ENCODE data around the gene NELL1. TPM values are rescaled to one million over a fixed set of nuclear protein-coding genes. Genes with fewer than 3 reads are reported as not detected.
"Not testable (repeated sequence)": the region's sequence is repeated elsewhere in the genome, so short reads cannot be mapped to it uniquely, and the experiment has no call there.

NELL1 gene
- polyA plus RNA-seq, 2 donors: 0.04 to 0.08 TPM

- no peak overlapping the region for H3K27ac ChIP-seq (ENCODE audit: low read depth in 2 of 2, low read length in 1 of 2)
- no peaks in the 10 kb centered on the region for H3K9me3 ChIP-seq (ENCODE audit: control insufficient read depth in 2 of 2, insufficient read depth in 1 of 2, low read depth in 1 of 2, low read length in 1 of 2)
- no peaks in the 10 kb centered on the region for H3K27me3 ChIP-seq (ENCODE audit: control insufficient read depth in 1 of 2, insufficient read depth in 2 of 2, low read length in 2 of 2)
- no peaks in the 10 kb centered on the region for H3K36me3 ChIP-seq (ENCODE audit: control insufficient read depth in 2 of 2, insufficient read depth in 2 of 2, low read length in 1 of 2)
- H3K4me1 ChIP-seq (ENCODE audit: control insufficient read depth in 2 of 2, insufficient read depth in 2 of 2, low read length in 1 of 2): no peaks in the 10 kb centered on the region
- WGBS, 2 donors: 16 to 39% methylated on average over 1 of the region's 1 CpG
- no peak overlapping the region for H3K4me3 ChIP-seq (ENCODE audit: low read depth in 1 of 2, low read length in 2 of 2)
These were observed 171.0 kb downstream of the NELL1 start for GRCh38 chr11:20840341-20840740.

- H3K27ac ChIP-seq (ENCODE audit: low read depth in 2 of 2, low read length in 1 of 2): no peak overlapping the region
- H3K4me3 ChIP-seq (ENCODE audit: low read depth in 1 of 2, low read length in 2 of 2): no peak overlapping the region
- H3K9me3 ChIP-seq (ENCODE audit: control insufficient read depth in 2 of 2, insufficient read depth in 1 of 2, low read depth in 1 of 2, low read length in 1 of 2): no peaks in the 10 kb centered on the region
- no peaks in the 10 kb centered on the region for H3K27me3 ChIP-seq (ENCODE audit: control insufficient read depth in 1 of 2, insufficient read depth in 2 of 2, low read length in 2 of 2)
- H3K36me3 ChIP-seq (ENCODE audit: control insufficient read depth in 2 of 2, insufficient read depth in 2 of 2, low read length in 1 of 2): no peaks in the 10 kb centered on the region
- WGBS, 2 donors: 83 to 86% methylated on average over 2 of the region's 2 CpGs
- no peaks in the 10 kb centered on the region for H3K4me1 ChIP-seq (ENCODE audit: control insufficient read depth in 2 of 2, insufficient read depth in 2 of 2, low read length in 1 of 2)
These were observed 174.8 kb downstream of the NELL1 start for GRCh38 chr11:20844216-20844615.

GRCh38 chr11:20844630-20845029 lies 175.2 kb downstream of the NELL1 start:
- H3K27me3 ChIP-seq (ENCODE audit: control insufficient read depth in 1 of 2, insufficient read depth in 2 of 2, low read length in 2 of 2): no peaks in the 10 kb centered on the region

GRCh38 chr11:20854215-20854955 lies 185.0 kb downstream of the NELL1 start:
- no peak overlapping the region for H3K27ac ChIP-seq (ENCODE audit: low read depth in 2 of 2, low read length in 1 of 2)
- WGBS, 2 donors: 45 to 60% methylated on average over 1 of the region's 1 CpG

More at GRCh38 chr11:20844630-20845029, 175.2 kb downstream of the NELL1 start:
- H3K9me3 ChIP-seq (ENCODE audit: control insufficient read depth in 2 of 2, insufficient read depth in 1 of 2, low read depth in 1 of 2, low read length in 1 of 2): no peaks in the 10 kb centered on the region
- no peaks in the 10 kb centered on the region for H3K4me1 ChIP-seq (ENCODE audit: control insufficient read depth in 2 of 2, insufficient read depth in 2 of 2, low read length in 1 of 2)
- WGBS, 2 donors: 68 to 71% methylated on average over 2 of the region's 2 CpGs
- no peaks in the 10 kb centered on the region for H3K36me3 ChIP-seq (ENCODE audit: control insufficient read depth in 2 of 2, insufficient read depth in 2 of 2, low read length in 1 of 2)
- no peak overlapping the region for H3K4me3 ChIP-seq (ENCODE audit: low read depth in 1 of 2, low read length in 2 of 2)
- H3K27ac ChIP-seq (ENCODE audit: low read depth in 2 of 2, low read length in 1 of 2): no peak overlapping the region

GRCh38 chr11:20861322-20861721 lies 191.9 kb downstream of the NELL1 start:
- peaks cover 0 to 2% of the 10 kb centered on the region in 2 donors for H3K9me3 ChIP-seq (ENCODE audit: control insufficient read depth in 2 of 2, insufficient read depth in 1 of 2, low read depth in 1 of 2, low read length in 1 of 2)
- H3K36me3 ChIP-seq (ENCODE audit: control insufficient read depth in 2 of 2, insufficient read depth in 2 of 2, low read length in 1 of 2): no peaks in the 10 kb centered on the region
- no peaks in the 10 kb centered on the region for H3K4me1 ChIP-seq (ENCODE audit: control insufficient read depth in 2 of 2, insufficient read depth in 2 of 2, low read length in 1 of 2)
- H3K4me3 ChIP-seq (ENCODE audit: low read depth in 1 of 2, low read length in 2 of 2): no peak overlapping the region
- WGBS, 2 donors: 77 to 84% methylated on average over 2 of the region's 2 CpGs
- H3K27me3 ChIP-seq (ENCODE audit: control insufficient read depth in 1 of 2, insufficient read depth in 2 of 2, low read length in 2 of 2): no peaks in the 10 kb centered on the region
- no peak overlapping the region for H3K27ac ChIP-seq (ENCODE audit: low read depth in 2 of 2, low read length in 1 of 2)

More at GRCh38 chr11:20854215-20854955, 185.0 kb downstream of the NELL1 start:
- Histone ChIP-seq H3K4me3 (ENCODE audit: low read depth in 1 of 2, low read length in 2 of 2) (no peak overlapping the region), H3K27me3 (ENCODE audit: control insufficient read depth in 1 of 2, insufficient read depth in 2 of 2, low read length in 2 of 2) (no peaks in the 10 kb centered on the region), H3K9me3 (ENCODE audit: control insufficient read depth in 2 of 2, insufficient read depth in 1 of 2, low read depth in 1 of 2, low read length in 1 of 2) (peaks cover 0 to 2% of the 10 kb centered on the region in 2 donors), H3K36me3 (ENCODE audit: control insufficient read depth in 2 of 2, insufficient read depth in 2 of 2, low read length in 1 of 2) (no peaks in the 10 kb centered on the region), H3K4me1 (ENCODE audit: control insufficient read depth in 2 of 2, insufficient read depth in 2 of 2, low read length in 1 of 2) (no peaks in the 10 kb centered on the region)

- H3K4me3 ChIP-seq (ENCODE audit: low read depth in 1 of 2, low read length in 2 of 2); H3K4me1 ChIP-seq (ENCODE audit: control insufficient read depth in 2 of 2, insufficient read depth in 2 of 2, low read length in 1 of 2); H3K36me3 ChIP-seq (ENCODE audit: control insufficient read depth in 2 of 2, insufficient read depth in 2 of 2, low read length in 1 of 2); H3K9me3 ChIP-seq (ENCODE audit: control insufficient read depth in 2 of 2, insufficient read depth in 1 of 2, low read depth in 1 of 2, low read length in 1 of 2); H3K27me3 ChIP-seq (ENCODE audit: control insufficient read depth in 1 of 2, insufficient read depth in 2 of 2, low read length in 2 of 2); H3K27ac ChIP-seq (ENCODE audit: low read depth in 2 of 2, low read length in 1 of 2): not testable (repeated sequence)
- WGBS, 2 donors: 65 to 75% methylated on average over 6 of the region's 6 CpGs
These were observed 192.9 kb downstream of the NELL1 start for GRCh38 chr11:20862263-20862662.

- Histone ChIP-seq H3K4me3 (ENCODE audit: low read depth in 1 of 2, low read length in 2 of 2) (no peak overlapping the region), H3K9me3 (ENCODE audit: control insufficient read depth in 2 of 2, insufficient read depth in 1 of 2, low read depth in 1 of 2, low read length in 1 of 2) (no peaks in the 10 kb centered on the region), H3K27me3 (ENCODE audit: control insufficient read depth in 1 of 2, insufficient read depth in 2 of 2, low read length in 2 of 2) (no peaks in the 10 kb centered on the region), H3K4me1 (ENCODE audit: control insufficient read depth in 2 of 2, insufficient read depth in 2 of 2, low read length in 1 of 2) (no peaks in the 10 kb centered on the region), H3K36me3 (ENCODE audit: control insufficient read depth in 2 of 2, insufficient read depth in 2 of 2, low read length in 1 of 2) (no peaks in the 10 kb centered on the region), H3K27ac (ENCODE audit: low read depth in 2 of 2, low read length in 1 of 2) (no peak overlapping the region)
These were observed 195.2 kb downstream of the NELL1 start for GRCh38 chr11:20864628-20865027.

- 73 to 74% methylated on average over 4 of the region's 4 CpGs for WGBS, 2 donors
- H3K36me3 ChIP-seq (ENCODE audit: control insufficient read depth in 2 of 2, insufficient read depth in 2 of 2, low read length in 1 of 2): no peaks in the 10 kb centered on the region
- no peak overlapping the region for H3K27ac ChIP-seq (ENCODE audit: low read depth in 2 of 2, low read length in 1 of 2)
- no peak overlapping the region for H3K4me3 ChIP-seq (ENCODE audit: low read depth in 1 of 2, low read length in 2 of 2)
- no peaks in the 10 kb centered on the region for H3K27me3 ChIP-seq (ENCODE audit: control insufficient read depth in 1 of 2, insufficient read depth in 2 of 2, low read length in 2 of 2)
- H3K4me1 ChIP-seq (ENCODE audit: control insufficient read depth in 2 of 2, insufficient read depth in 2 of 2, low read length in 1 of 2): no peaks in the 10 kb centered on the region
- no peaks in the 10 kb centered on the region for H3K9me3 ChIP-seq (ENCODE audit: control insufficient read depth in 2 of 2, insufficient read depth in 1 of 2, low read depth in 1 of 2, low read length in 1 of 2)
These were observed 195.8 kb downstream of the NELL1 start for GRCh38 chr11:20865161-20865560.

GRCh38 chr11:20869123-20869522 lies 199.7 kb downstream of the NELL1 start:
- H3K27ac ChIP-seq (ENCODE audit: low read depth in 2 of 2, low read length in 1 of 2): no peak overlapping the region
- H3K27me3 ChIP-seq (ENCODE audit: control insufficient read depth in 1 of 2, insufficient read depth in 2 of 2, low read length in 2 of 2): no peaks in the 10 kb centered on the region
- no peaks in the 10 kb centered on the region for H3K36me3 ChIP-seq (ENCODE audit: control insufficient read depth in 2 of 2, insufficient read depth in 2 of 2, low read length in 1 of 2)
- H3K9me3 ChIP-seq (ENCODE audit: control insufficient read depth in 2 of 2, insufficient read depth in 1 of 2, low read depth in 1 of 2, low read length in 1 of 2): no peaks in the 10 kb centered on the region
- H3K4me3 ChIP-seq (ENCODE audit: low read depth in 1 of 2, low read length in 2 of 2): no peak overlapping the region
- H3K4me1 ChIP-seq (ENCODE audit: control insufficient read depth in 2 of 2, insufficient read depth in 2 of 2, low read length in 1 of 2): no peaks in the 10 kb centered on the region

GRCh38 chr11:20873054-20873453 lies 203.7 kb downstream of the NELL1 start:
- no peak overlapping the region for H3K27ac ChIP-seq (ENCODE audit: low read depth in 2 of 2, low read length in 1 of 2)

More at GRCh38 chr11:20873054-20873453, 203.7 kb downstream of the NELL1 start:
- Histone ChIP-seq H3K27me3 (ENCODE audit: control insufficient read depth in 1 of 2, insufficient read depth in 2 of 2, low read length in 2 of 2) (no peaks in the 10 kb centered on the region), H3K4me3 (ENCODE audit: low read depth in 1 of 2, low read length in 2 of 2) (no peak overlapping the region), H3K9me3 (ENCODE audit: control insufficient read depth in 2 of 2, insufficient read depth in 1 of 2, low read depth in 1 of 2, low read length in 1 of 2) (no peaks in the 10 kb centered on the region), H3K4me1 (ENCODE audit: control insufficient read depth in 2 of 2, insufficient read depth in 2 of 2, low read length in 1 of 2) (no peaks in the 10 kb centered on the region), H3K36me3 (ENCODE audit: control insufficient read depth in 2 of 2, insufficient read depth in 2 of 2, low read length in 1 of 2) (no peaks in the 10 kb centered on the region)
- WGBS, 2 donors: 9 to 12% methylated on average over 3 of the region's 3 CpGs

Measured in esophagus (tissue), 2 donors.